Mucosa of descending colon (tissue), 3 donors: ENCODE data around the gene SCTR. TPM values are rescaled to one million over a fixed set of nuclear protein-coding genes. Genes with fewer than 3 reads are reported as not detected.

Source experiments
- ATAC-seq: fragments of 200-7000 bp; cut with Tn5 transposase; one replicate; pipeline ENCODE4 v1.9.1; 2020; ENCODE audit warnings: mild to moderate bottlenecking, moderate library complexity
- DNase-seq, 3 donors: peaks; one replicate each; pipeline ENCODE4 v3.0.0-alpha.2; 2020
- H3K36me3 ChIP-seq: fragments of 200-600 bp; one replicate; pipeline ENCODE4 v1.8.0; 2021; ENCODE audit warnings: low read depth, mild to moderate bottlenecking
- H3K4me1 ChIP-seq: fragments of 200-600 bp; one replicate; pipeline ENCODE4 v1.8.0; 2021; ENCODE audit warnings: low read depth, mild to moderate bottlenecking
- H3K4me3 ChIP-seq: fragments of 200-600 bp; one replicate; pipeline ENCODE4 v1.8.0; 2021; ENCODE audit warnings: mild to moderate bottlenecking
- H3K9me3 ChIP-seq: fragments of 200-600 bp; one replicate; pipeline ENCODE4 v1.8.0; 2021; ENCODE audit warnings: mild to moderate bottlenecking
- CTCF ChIP-seq: fragments of 200-600 bp; IDR thresholded peaks from one replicate; pipeline ENCODE4 v1.8.0; 2022; ENCODE audit warnings: antibody characterized with exemption, mild to moderate bottlenecking
- intact Hi-C, 2 donors: fragments of 100-400 bp; cut with DNase I in 1 of 2; cut with micrococcal nuclease in 1 of 2; formaldehyde crosslinking; loops; one replicate each; pipeline versions ENCODE4 v1.11.0 to v1.11.1; 2022; cut with DNase I, micrococcal nuclease
- total RNA-seq, 3 donors: library from RNA; stranded (reverse); fragmentation: NEBNext Ultra II Directional in 2 of 3; extraction: Animal tissue kit (Norgen Biotek cat#: 25700) in 2 of 3; gene quantifications; one replicate each; pipeline versions ENCODE4 v1.2.1 to v1.2.4, GENCODE V29; 2021 to 2023
- donor health status: DM: no; HTN: no; CAD: no; lungs with moderate emphysema.
- donor health status: DM: no; HTN: no; CAD: no.
- donor health status: DM: no; HTN: yes; CAD: no.

SCTR gene
- total RNA-seq, 3 donors from 2014 or later: 0.25 to 0.32 TPM; not detected in 1

GRCh38 chr2:119402645-119403560, 121.4 kb downstream of the SCTR start:
- no peaks in the 10 kb centered on the region for H3K9me3 ChIP-seq
- peaks cover 9% of the 10 kb centered on the region for H3K4me1 ChIP-seq
- no peak for TF ChIP-seq CTCF
- DNase-seq (peak in 2 of 3 donors; percentile 63 to 81), ATAC-seq (peak; percentile 96)
- intact Hi-C loops: loop anchor here in 1 of 2 donors (10.0 kb wide), 1 partner anchor 262 kb away; no protein-coding TSS in a partner anchor
- H3K36me3 ChIP-seq: no peaks in the 10 kb centered on the region
- H3K4me3 ChIP-seq: no peak overlapping the region

DNA sequence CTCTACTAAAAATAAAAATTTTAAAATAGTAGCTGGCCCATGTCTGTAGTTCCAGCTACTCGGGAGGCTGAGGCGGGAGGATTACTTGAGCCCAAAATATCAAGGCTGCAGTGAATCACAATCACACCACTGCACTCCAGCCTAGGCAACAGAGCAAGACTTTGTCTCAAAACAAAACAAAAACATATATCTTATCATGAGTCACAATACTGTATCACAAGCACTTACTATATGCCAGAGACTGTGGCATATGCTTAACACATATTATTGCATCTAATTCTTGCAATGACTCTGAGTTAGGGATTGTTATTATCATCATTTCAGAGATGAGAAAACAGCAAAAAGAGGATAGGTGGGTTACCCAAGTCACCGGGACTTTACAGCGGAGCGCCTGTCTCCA, 122.2 kb downstream of the SCTR start:
- no peaks in the 10 kb centered on the region for H3K9me3 ChIP-seq
- DNase-seq (no peak), ATAC-seq (no peak)
- no peak for TF ChIP-seq CTCF
- peaks cover 9% of the 10 kb centered on the region for H3K4me1 ChIP-seq
- H3K4me3 ChIP-seq: no peak overlapping the region
- no peaks in the 10 kb centered on the region for H3K36me3 ChIP-seq
- intact Hi-C loops: loop anchor here in 1 of 2 donors (10.0 kb wide), 1 partner anchor 263 kb away; no protein-coding TSS in a partner anchor

- Histone ChIP-seq H3K4me3 (no peak overlapping the region), H3K36me3 (no peaks in the 10 kb centered on the region), H3K4me1 (peaks cover 4% of the 10 kb centered on the region), H3K9me3 (no peaks in the 10 kb centered on the region)
- ATAC-seq (no peak), DNase-seq (no peak)
- intact Hi-C loops: no loop called here
- no peak for TF ChIP-seq CTCF
Observed at GRCh38 chr2:119397196-119397595, 127.1 kb downstream of the SCTR start.

GRCh38 chr2:119393971-119394748, 130.1 kb downstream of the SCTR start:
- Histone ChIP-seq H3K36me3 (no peaks in the 10 kb centered on the region), H3K4me1 (peaks cover 3% of the 10 kb centered on the region), H3K4me3 (no peak overlapping the region), H3K9me3 (no peaks in the 10 kb centered on the region)
- TF ChIP-seq CTCF: no peak
- ATAC-seq (no peak), DNase-seq (no peak)
- intact Hi-C loops: no loop called here

Other genes with a start within 250 kb of the SCTR start
- 10 to 100 TPM in 1 of 3 donors, 1 to 10 TPM in 2; 5.4 to 11.2 (median 5.5) TPM for gene C2orf76, start 157.6 kb downstream of the SCTR start, total RNA-seq
- gene DBI, start 157.5 kb downstream of the SCTR start, total RNA-seq: 100 to 1,000 TPM; 109 to 235 (median 221) TPM
- 100 to 1,000 TPM in 2 of 3 donors, 10 to 100 TPM in 1; 54.0 to 173 (median 100) TPM for gene TMEM37, start 92.6 kb downstream of the SCTR start, total RNA-seq
- gene CFAP221, start 20.0 kb upstream of the SCTR start, total RNA-seq: under 1 TPM in 1 of 3 donors, not detected in 2; 0.51 TPM
- 10 to 100 TPM; 16.2 to 25.2 (median 18.4) TPM for gene TMEM177, start 154.7 kb upstream of the SCTR start, total RNA-seq
- 10 to 100 TPM; 23.1 to 35.4 (median 30.1) TPM for gene PTPN4, start 235.4 kb upstream of the SCTR start, total RNA-seq